ENCODE measurements around the gene FAM50B. TPM values are rescaled to one million over a fixed set of nuclear protein-coding genes. Genes with fewer than 3 reads are reported as not detected.
A peak's percentile ranks its signal among the peaks of the same experiment; 100 is the strongest.

The FAM50B gene
- 10.7 TPM for total RNA-seq

- DNase-seq (ENCODE audit: low spot score): peak; percentile 95
Measured at GRCh38 chr6:3848925-3849605, at the start of gene FAM50B. Gene FAM50B (plus strand): TSS chr6:3849373. CDS start chr6:3849812, 439 bp downstream.

GRCh38 chr6:3799719-3800118 is 49.5 kb upstream of the FAM50B start:
- DNase-seq (ENCODE audit: low spot score): no peak

- DNase-seq (ENCODE audit: low spot score): no peak
Measured at GRCh38 chr6:3800850-3801591, 48.2 kb upstream of the FAM50B start.

GRCh38 chr6:3801960-3802359 is 47.2 kb upstream of the FAM50B start:
- DNase-seq (ENCODE audit: low spot score): no peak

- DNase-seq (ENCODE audit: low spot score): peak; percentile 54
Measured at GRCh38 chr6:3803627-3804468, 45.3 kb upstream of the FAM50B start.

GRCh38 chr6:3804964-3805363 is 44.2 kb upstream of the FAM50B start:
- no peak for DNase-seq (ENCODE audit: low spot score)

GRCh38 chr6:3805448-3806123 is 43.6 kb upstream of the FAM50B start:
- DNase-seq (ENCODE audit: low spot score): no peak

GRCh38 chr6:3806169-3806922 is 42.8 kb upstream of the FAM50B start:
- DNase-seq (ENCODE audit: low spot score): no peak

GRCh38 chr6:3808199-3808598 is 41.0 kb upstream of the FAM50B start:
- no peak for DNase-seq (ENCODE audit: low spot score)

GRCh38 chr6:3808759-3809514 is 40.2 kb upstream of the FAM50B start:
- no peak for DNase-seq (ENCODE audit: low spot score)

GRCh38 chr6:3809515-3809891 is 39.7 kb upstream of the FAM50B start:
- no peak for DNase-seq (ENCODE audit: low spot score)

- DNase-seq (ENCODE audit: low spot score): no peak
Measured at GRCh38 chr6:3809982-3810381, 39.2 kb upstream of the FAM50B start.

- no peak for DNase-seq (ENCODE audit: low spot score)
Measured at GRCh38 chr6:3811191-3811590, 38.0 kb upstream of the FAM50B start.

- DNase-seq (ENCODE audit: low spot score): no peak
Measured at GRCh38 chr6:3812596-3812995, 36.6 kb upstream of the FAM50B start.

- no peak for DNase-seq (ENCODE audit: low spot score)
Measured at GRCh38 chr6:3813150-3813780, 35.9 kb upstream of the FAM50B start.

- no peak for DNase-seq (ENCODE audit: low spot score)
Measured at GRCh38 chr6:3813918-3814317, 35.3 kb upstream of the FAM50B start.

- no peak for DNase-seq (ENCODE audit: low spot score)
Measured at GRCh38 chr6:3814539-3814938, 34.6 kb upstream of the FAM50B start.

- DNase-seq (ENCODE audit: low spot score): no peak
Measured at GRCh38 chr6:3816251-3816650, 32.9 kb upstream of the FAM50B start.

GRCh38 chr6:3819161-3820110 is 29.7 kb upstream of the FAM50B start:
- no peak for DNase-seq (ENCODE audit: low spot score)
